B cell (primary cell): Measurements from ENCODE around the gene HCFC1. TPM values are rescaled to one million over a fixed set of nuclear protein-coding genes. Genes with fewer than 3 reads are reported as not detected.
A peak's percentile ranks its signal among the peaks of the same experiment; 100 is the strongest.

Experiments used
- ATAC-seq: fragments of 200-7000 bp; cut with Tn5 transposase; one replicate; pipeline ENCODE4 v1.10.0; 2021; ENCODE audit warnings: low read depth, mild to moderate bottlenecking, moderate number of reproducible peaks, moderate library complexity
- CTCF ChIA-PET: fragments of 350-600 bp; sonication (Branson Sonifier 250); formaldehyde crosslinking; loops from one replicate; lab custom pipeline; 2021; ENCODE audit warnings: antibody characterized with exemption, inconsistent platforms; lab: Charles Lee
- POLR2A ChIA-PET: fragments of 350-600 bp; sonication (Branson Sonifier 250); formaldehyde crosslinking; loops from one replicate; lab custom pipeline; 2021; ENCODE audit warnings: antibody characterized with exemption; lab: Charles Lee
- DNase-seq: peaks from one replicate; pipeline ENCODE4 v3.0.0; 2013
- H2AFZ ChIP-seq: 2 replicates; pipeline ENCODE4 v1.6.1; 2012; ENCODE audit warnings: mild to moderate bottlenecking, low read depth, low read length; ENCODE audit not compliant: insufficient read depth, poor library complexity, severe bottlenecking
- H3K27ac ChIP-seq, 2 donors: 1 replicate in 1 of 2; 2 replicates in 1 of 2; pipeline ENCODE4 v1.5.1; 2012 to 2013; ENCODE audit warnings: low read length in 2 of 2, mild to moderate bottlenecking in 2 of 2, moderate library complexity in 1 of 2
- H3K27me3 ChIP-seq, 4 experiments: fragments of 200-600 bp in 1 of 4; sonication (generic) in 1 of 4; replicated peaks in 1 of 4; 1 replicate in 2 of 4; 2 replicates in 2 of 4; pipeline versions ENCODE4 v1.6.1 to v1.7.0; 2013 to 2016; ENCODE audit warnings: low read length in 3 of 4, mild to moderate bottlenecking in 2 of 4, mixed read lengths in 1 of 4, moderate library complexity in 1 of 4; ENCODE audit not compliant: insufficient read depth in 4 of 4, control insufficient read depth in 3 of 4; ENCODE audit errors: control extremely low read depth in 1 of 4
- H3K36me3 ChIP-seq, 2 experiments: replicated peaks in 1 of 2; 1 replicate in 1 of 2; 2 replicates in 1 of 2; pipeline versions ENCODE4 v1.6.1 to v1.7.1; 2013; ENCODE audit warnings: low read length in 1 of 2; ENCODE audit not compliant: insufficient read depth in 2 of 2, control insufficient read depth in 1 of 2; ENCODE audit errors: control extremely low read depth in 1 of 2, extremely low read depth in 1 of 2
- H3K4me1 ChIP-seq, 2 donors: fragments of 200-600 bp in 1 of 2; sonication (generic) in 1 of 2; 1 replicate in 1 of 2; 2 replicates in 1 of 2; pipeline versions ENCODE4 v1.5.1 to v1.6.1; 2013 to 2017; ENCODE audit warnings: low read length in 2 of 2; ENCODE audit not compliant: control insufficient read depth in 2 of 2, insufficient read depth in 2 of 2
- H3K4me2 ChIP-seq: replicated peaks from 2 replicates; pipeline ENCODE3; 2012; ENCODE audit warnings: mild to moderate bottlenecking, low read depth, low read length; ENCODE audit not compliant: poor library complexity, severe bottlenecking
- H3K4me3 ChIP-seq, 5 experiments: fragments of 200-600 bp in 1 of 5; sonication (generic) in 1 of 5; 1 replicate in 3 of 5; 2 replicates in 2 of 5; pipeline versions ENCODE4 v1.5.1 to v1.7.0; 2011 to 2016; ENCODE audit warnings: low read length in 4 of 5, mild to moderate bottlenecking in 4 of 5, low read depth in 2 of 5, control low read depth in 1 of 5, moderate library complexity in 1 of 5; ENCODE audit not compliant: insufficient read depth in 1 of 5; ENCODE audit errors: control extremely low read depth in 1 of 5, extremely low read depth in 1 of 5
- H3K79me2 ChIP-seq: fragments of 200-600 bp; sonication (generic); one replicate; pipeline ENCODE4 v1.6.0; 2016; ENCODE audit warnings: low read length; ENCODE audit not compliant: control insufficient read depth, insufficient read depth
- H3K9ac ChIP-seq: fragments of 200-600 bp; sonication (generic); 2 replicates; pipeline ENCODE4 v1.6.1; 2017; ENCODE audit warnings: mild to moderate bottlenecking, low read length, moderate library complexity
- H3K9me3 ChIP-seq, 3 donors: one replicate each; pipeline versions ENCODE4 v1.6.1 to v1.7.1; 2013; ENCODE audit warnings: low read length in 2 of 3; ENCODE audit not compliant: control insufficient read depth in 2 of 3, insufficient read depth in 1 of 3; ENCODE audit errors: control extremely low read depth in 1 of 3
- H4K20me1 ChIP-seq: 2 replicates; pipeline ENCODE4 v1.6.0; 2012; ENCODE audit warnings: mild to moderate bottlenecking, low read length; ENCODE audit not compliant: insufficient read depth, control insufficient read depth, poor library complexity, severe bottlenecking
- H3K27ac Mint-ChIP-seq: one replicate; pipeline ENCODE4 v1.8.0; 2021; ENCODE audit warnings: mixed read lengths
- H3K27me3 Mint-ChIP-seq: one replicate; pipeline ENCODE4 v1.8.0; 2021; ENCODE audit warnings: mixed read lengths
- H3K4me1 Mint-ChIP-seq: one replicate; pipeline ENCODE4 v1.8.0; 2021; ENCODE audit warnings: mixed read lengths
- H3K4me3 Mint-ChIP-seq: one replicate; pipeline ENCODE4 v1.8.0; 2021; ENCODE audit warnings: mixed read lengths
- H3K9me3 Mint-ChIP-seq: one replicate; pipeline ENCODE4 v1.8.0; 2022; ENCODE audit warnings: mixed read lengths; ENCODE audit not compliant: insufficient read depth
- CTCF ChIP-seq: fragments of 200-600 bp; IDR thresholded peaks from one replicate; pipeline ENCODE4 v1.8.0; 2022; ENCODE audit warnings: antibody characterized with exemption, mild to moderate bottlenecking
- EZH2 ChIP-seq: IDR thresholded peaks from 2 replicates; pipeline ENCODE4 v1.6.1; 2012; ENCODE audit warnings: borderline replicate concordance, low read depth, mild to moderate bottlenecking, moderate library complexity, low read length; ENCODE audit not compliant: insufficient read depth, poor library complexity, severe bottlenecking
- WGBS: methylation state at CpG from one replicate; pipeline ENCODE4 v1.1.5; 2013; ENCODE audit warnings: missing lambda C conversion rate; ENCODE audit not compliant: insufficient coverage; 5-methylcytosine and 5-hydroxymethylcytosine counted together
- intact Hi-C: fragments of 100-400 bp; cut with micrococcal nuclease; formaldehyde crosslinking; loops from one replicate; pipeline ENCODE4 v1.10.0; 2022
- polyA plus RNA-seq: library from polyadenylated mRNA; depleted of rRNA; stranded (reverse); fragments of >200 nt; gene quantifications from 2 replicates; pipeline ENCODE4 v1.2.3, GENCODE V29; 2012
- total RNA-seq, 2 donors: library from RNA; stranded (reverse); fragments of 120-200 nt in 1 of 2; gene quantifications; 1 replicate in 1 of 2; 2 replicates in 1 of 2; pipeline versions ENCODE4 v1.2.3 to v1.2.4, GENCODE V29; 2013 to 2022

The HCFC1 gene
- total and polyA plus RNA-seq, 2 donors (not counting 1 experiment from before 2014, with no cell fraction given), result 32.1 to 57.7 TPM

- peak overlapping the region; percentile 96 for H3K9ac ChIP-seq
- H2AFZ ChIP-seq, result peak overlapping the region; percentile 39
- DNase-seq, result peak; percentile 92
- H3K4me3 ChIP-seq, result peak overlapping the region; percentile 73 to 88 (median 78)
- peaks cover 14% of the 10 kb centered on the region for H4K20me1 ChIP-seq
- no peaks in the 10 kb centered on the region for H3K9me3 Mint-ChIP-seq
- ChIA-PET POLR2A (interaction anchor here (0.5 to 5.2 kb wide), 17 partner anchors 9 to 563 kb away, joined by 3 to 58 read pairs (median 5); partner anchors contain the start of genes HCFC1, IDH3G, RENBP and RPL10), CTCF (interaction anchor here (0.6 to 13.1 kb wide), 5 partner anchors 11 to 110 kb away, joined by 3 to 325 read pairs (median 3); partner anchors contain the start of gene RENBP)
- H3K27me3 Mint-ChIP-seq, result no peaks in the 10 kb centered on the region
- H3K27ac Mint-ChIP-seq, result peak overlapping the region; percentile 98
- H3K4me2 ChIP-seq, result peak overlapping the region; percentile 98
- peaks cover 32% of the 10 kb centered on the region for H3K79me2 ChIP-seq
- peaks cover 0 to 26% of the 10 kb centered on the region in 2 experiments for H3K36me3 ChIP-seq
- no peaks in the 10 kb centered on the region for H3K27me3 ChIP-seq
- peaks cover 43 to 56% of the 10 kb centered on the region in 2 donors for H3K4me1 ChIP-seq
- peaks cover 45% of the 10 kb centered on the region for H3K4me1 Mint-ChIP-seq
- H3K4me3 Mint-ChIP-seq, result peak overlapping the region; percentile 92
- peak overlapping the region; percentile 96 to 98 for H3K27ac ChIP-seq
- H3K9me3 ChIP-seq, result no peaks in the 10 kb centered on the region
- TF ChIP-seq CTCF (no peak), EZH2 (no peak)
- WGBS, result 0% methylated on average over 17 of the region's 31 CpGs
- intact Hi-C loops, result loop anchor here (1.0 to 5.0 kb wide), 3 partner anchors 8 to 444 kb away; partner anchors contain the start of genes L1CAM and NAA10
- ATAC-seq, result peak; percentile 48
Observed at GRCh38 chrX:153926858-153927671, 44.6 kb downstream of the HCFC1 start.
